Measurements from ENCODE around the gene COX19.

DNA sequence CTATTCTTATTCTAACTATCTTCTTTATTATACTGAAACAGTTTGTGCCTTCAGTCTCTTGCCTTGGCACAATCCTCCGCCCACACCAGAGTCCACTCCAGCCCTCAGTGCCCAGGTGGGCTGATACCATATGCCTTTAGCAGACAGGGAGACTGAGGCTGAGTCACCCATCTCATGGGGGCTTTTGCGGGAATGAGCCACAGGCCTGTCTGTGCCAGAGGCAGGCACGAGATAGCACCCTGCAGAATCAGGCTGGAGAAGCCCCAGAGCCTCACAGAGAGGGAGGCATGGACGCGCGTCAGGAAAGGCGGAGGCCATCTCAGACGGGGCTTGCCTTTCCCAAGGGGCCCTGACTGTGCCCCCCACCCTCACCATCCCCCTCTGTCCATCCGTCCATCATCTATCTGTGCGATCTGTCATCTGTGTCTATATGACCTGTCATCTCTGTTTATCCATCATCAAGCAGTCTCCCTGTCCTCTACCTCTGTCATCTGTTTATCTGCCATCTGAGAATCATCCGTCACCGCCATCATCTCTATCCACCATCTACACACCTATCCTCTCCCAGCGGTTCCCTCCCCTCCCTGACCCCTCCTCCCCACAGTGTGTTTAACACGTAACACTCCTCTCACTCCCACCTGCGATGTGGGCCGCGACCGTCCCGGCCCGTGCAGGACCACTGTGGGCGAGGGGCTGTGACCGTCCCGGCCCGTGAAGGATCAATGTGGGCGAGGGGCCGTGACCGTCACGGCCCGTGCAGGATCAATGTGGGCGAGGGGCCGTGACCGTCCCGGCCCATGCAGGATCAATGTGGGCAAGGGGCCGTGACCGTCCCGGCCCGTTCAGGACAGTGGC is 13.6 kb downstream of the COX19 start:
- TF ChIP-seq, protein P1, sequence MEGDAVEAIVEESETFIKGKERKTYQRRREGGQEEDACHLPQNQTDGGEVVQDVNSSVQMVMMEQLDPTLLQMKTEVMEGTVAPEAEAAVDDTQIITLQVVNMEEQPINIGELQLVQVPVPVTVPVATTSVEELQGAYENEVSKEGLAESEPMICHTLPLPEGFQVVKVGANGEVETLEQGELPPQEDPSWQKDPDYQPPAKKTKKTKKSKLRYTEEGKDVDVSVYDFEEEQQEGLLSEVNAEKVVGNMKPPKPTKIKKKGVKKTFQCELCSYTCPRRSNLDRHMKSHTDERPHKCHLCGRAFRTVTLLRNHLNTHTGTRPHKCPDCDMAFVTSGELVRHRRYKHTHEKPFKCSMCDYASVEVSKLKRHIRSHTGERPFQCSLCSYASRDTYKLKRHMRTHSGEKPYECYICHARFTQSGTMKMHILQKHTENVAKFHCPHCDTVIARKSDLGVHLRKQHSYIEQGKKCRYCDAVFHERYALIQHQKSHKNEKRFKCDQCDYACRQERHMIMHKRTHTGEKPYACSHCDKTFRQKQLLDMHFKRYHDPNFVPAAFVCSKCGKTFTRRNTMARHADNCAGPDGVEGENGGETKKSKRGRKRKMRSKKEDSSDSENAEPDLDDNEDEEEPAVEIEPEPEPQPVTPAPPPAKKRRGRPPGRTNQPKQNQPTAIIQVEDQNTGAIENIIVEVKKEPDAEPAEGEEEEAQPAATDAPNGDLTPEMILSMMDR (IDR thresholded peaks at IDR 0.05), result no peak
- TF ChIP-seq POLR2A (IDR thresholded peaks at IDR 0.05) (no peak), EP300 (IDR thresholded peaks at IDR 0.05) (no peak)
